PFSK-1 (cell line): Measurements from ENCODE around the gene ZNF75A.

Source experiments
- POLR2AphosphoS5 ChIP-seq: IDR thresholded peaks from 2 replicates; pipeline ENCODE4 v1.6.1; 2012; ENCODE audit warnings: low read depth, mild to moderate bottlenecking, control low read depth, low read length, moderate library complexity
- REST ChIP-seq, 2 experiments: IDR thresholded peaks; 2 replicates each; pipeline versions ENCODE4 v1.6.1 to v1.8.0; 2011 to 2012; ENCODE audit warnings: low read depth in 2 of 2, low read length in 2 of 2, control low read depth in 1 of 2, inconsistent platforms in 1 of 2, mild to moderate bottlenecking in 1 of 2, moderate library complexity in 1 of 2; ENCODE audit not compliant: insufficient read depth in 1 of 2
- SIN3A ChIP-seq: IDR thresholded peaks from 2 replicates; pipeline ENCODE4 v1.6.1; 2012; ENCODE audit warnings: mild to moderate bottlenecking, low read length, moderate library complexity, borderline replicate concordance; ENCODE audit not compliant: insufficient read depth

GRCh38 chr16:3355589-3355988 is 50.3 kb downstream of the ZNF75A start, which contains the start of gene OR2C1:
- TF ChIP-seq SIN3A (no peak), POLR2AphosphoS5 (no peak), REST (IDR thresholded peaks at IDR 0.05; ENCODE audit: insufficient read depth in 1 of 2, low read depth in 2 of 2, low read length in 2 of 2) (no peak)
